Urothelium cell line (cell line): ENCODE data around the gene FAM184B.

ENCODE experiments used
- DNase-seq: peaks from one replicate; pipeline ENCODE4 v3.0.0; 2011; ENCODE audit warnings: low spot score, mixed read lengths
- FAIRE-seq: peaks from 2 replicates; lab custom pipeline; 2011; peaks lifted over from hg19 to GRCh38; lab: Jason Lieb, UNC

FAM184B gene

GRCh38 chr4:17778431-17778830, 3.0 kb downstream of the FAM184B start:
- DNase-seq (no peak), FAIRE-seq (no peak)

GRCh38 chr4:17773135-17773698, 8.2 kb downstream of the FAM184B start:
- FAIRE-seq (no peak), DNase-seq (no peak)

GRCh38 chr4:17771284-17771908, 10.0 kb downstream of the FAM184B start:
- FAIRE-seq (no peak), DNase-seq (no peak)

- no peak for DNase-seq
- no peak for FAIRE-seq
These were observed 10.6 kb downstream of the FAM184B start for GRCh38 chr4:17770845-17771244.

GRCh38 chr4:17769406-17770174, 11.8 kb downstream of the FAM184B start:
- no peak for FAIRE-seq
- no peak for DNase-seq

- FAIRE-seq (no peak), DNase-seq (no peak)
These were observed 14.5 kb downstream of the FAM184B start for GRCh38 chr4:17766826-17767458.

- DNase-seq, result no peak
- FAIRE-seq, result no peak
These were observed 15.7 kb downstream of the FAM184B start for GRCh38 chr4:17765514-17766286.

- DNase-seq, result no peak
- FAIRE-seq, result no peak
These were observed 17.5 kb downstream of the FAM184B start for GRCh38 chr4:17763931-17764330.

GRCh38 chr4:17763416-17763815, 18.0 kb downstream of the FAM184B start:
- DNase-seq (no peak), FAIRE-seq (no peak)

GRCh38 chr4:17762726-17763125, 18.7 kb downstream of the FAM184B start:
- no peak for DNase-seq
- FAIRE-seq, result no peak

GRCh38 chr4:17761062-17761461, 20.4 kb downstream of the FAM184B start:
- DNase-seq (no peak), FAIRE-seq (no peak)

GRCh38 chr4:17760626-17761025, 20.8 kb downstream of the FAM184B start:
- FAIRE-seq, result no peak

GRCh38 chr4:17758485-17758884, 22.9 kb downstream of the FAM184B start:
- DNase-seq, result no peak
- no peak for FAIRE-seq

More at GRCh38 chr4:17760626-17761025, 20.8 kb downstream of the FAM184B start:
- no peak for DNase-seq

GRCh38 chr4:17757621-17758020, 23.8 kb downstream of the FAM184B start:
- DNase-seq (no peak), FAIRE-seq (no peak)

- DNase-seq (no peak), FAIRE-seq (no peak)
These were observed 27.8 kb downstream of the FAM184B start for GRCh38 chr4:17753646-17754045.

- no peak for DNase-seq
- no peak for FAIRE-seq
These were observed 40.7 kb downstream of the FAM184B start for GRCh38 chr4:17740702-17741101.

GRCh38 chr4:17736484-17736883, 44.9 kb downstream of the FAM184B start:
- DNase-seq (no peak), FAIRE-seq (no peak)

GRCh38 chr4:17726911-17727310, 54.5 kb downstream of the FAM184B start:
- no peak for DNase-seq
- FAIRE-seq, result no peak

- no peak for FAIRE-seq
- no peak for DNase-seq
These were observed 57.8 kb downstream of the FAM184B start for GRCh38 chr4:17723648-17724047.

- no peak for DNase-seq
- FAIRE-seq, result no peak
These were observed 59.1 kb downstream of the FAM184B start for GRCh38 chr4:17722356-17722700.
